Activated CD8-positive, alpha-beta T cell treated with anti-CD3 and anti-CD28 coated beads for 36 hours (primary cell): ENCODE data around the gene SLC5A4. TPM values are rescaled to one million over a fixed set of nuclear protein-coding genes. Genes with fewer than 3 reads are reported as not detected.

Experiments used
- ATAC-seq: fragments of 200-7000 bp; cut with Tn5 transposase; one replicate; pipeline ENCODE4 v1.10.0; 2021; ENCODE audit warnings: mild to moderate bottlenecking, moderate library complexity
- CTCF ChIA-PET: fragments of 350-600 bp; sonication (Branson Sonifier 250); formaldehyde crosslinking; loops from one replicate; lab custom pipeline; 2021; ENCODE audit warnings: antibody characterized with exemption; lab: Charles Lee
- POLR2A ChIA-PET: fragments of 350-600 bp; sonication (Branson Sonifier 250); formaldehyde crosslinking; loops from one replicate; lab custom pipeline; 2021; ENCODE audit warnings: antibody characterized with exemption; lab: Charles Lee
- DNase-seq: peaks from one replicate; pipeline ENCODE4 v3.0.0-alpha.2; 2020
- H3K27ac Mint-ChIP-seq: one replicate; pipeline ENCODE4 v1.8.0; 2021; ENCODE audit warnings: mild to moderate bottlenecking, mixed read lengths
- H3K27me3 Mint-ChIP-seq: one replicate; pipeline ENCODE4 v1.8.0; 2021; ENCODE audit warnings: mixed read lengths
- H3K36me3 Mint-ChIP-seq: one replicate; pipeline ENCODE4 v1.8.0; 2021; ENCODE audit warnings: low read depth, mixed read lengths
- H3K4me1 Mint-ChIP-seq: one replicate; pipeline ENCODE4 v1.8.0; 2021; ENCODE audit warnings: low read depth, mixed read lengths
- H3K4me3 Mint-ChIP-seq: one replicate; pipeline ENCODE4 v1.8.0; 2021; ENCODE audit warnings: mild to moderate bottlenecking, moderate library complexity, mixed read lengths
- H3K9me3 Mint-ChIP-seq: one replicate; pipeline ENCODE4 v1.8.0; 2021; ENCODE audit warnings: mixed read lengths
- CTCF ChIP-seq: fragments of 200-600 bp; IDR thresholded peaks from one replicate; pipeline ENCODE4 v1.8.0; 2022; ENCODE audit warnings: antibody characterized with exemption, mild to moderate bottlenecking
- intact Hi-C: fragments of 100-400 bp; cut with micrococcal nuclease; formaldehyde crosslinking; loops from one replicate; pipeline ENCODE4 v1.10.0; 2022
- total RNA-seq, 2 experiments: library from RNA; stranded (reverse); gene quantifications; one replicate each; pipeline ENCODE4 v1.2.3, GENCODE V29; 2021

SLC5A4 gene
- total RNA-seq, 2 experiments from 2014 or later: not detected

GRCh38 chr22:32236970-32237369 is 18.2 kb downstream of the SLC5A4 start:
- Mint-ChIP-seq H3K9me3 (no peaks in the 10 kb centered on the region), H3K27me3 (peaks cover 32% of the 10 kb centered on the region), H3K4me3 (no peak overlapping the region), H3K4me1 (no peaks in the 10 kb centered on the region), H3K27ac (no peak overlapping the region), H3K36me3 (no peaks in the 10 kb centered on the region)
- ATAC-seq (no peak), DNase-seq (no peak)
- intact Hi-C loops: no loop called here
- POLR2A ChIA-PET: no interaction called here
- TF ChIP-seq CTCF: no peak
- CTCF ChIA-PET: no interaction called here

GRCh38 chr22:32233091-32233490 is 22.1 kb downstream of the SLC5A4 start:
- no peak overlapping the region for H3K27ac Mint-ChIP-seq
- ATAC-seq (no peak), DNase-seq (no peak)
- no peak for TF ChIP-seq CTCF
- CTCF ChIA-PET: interaction anchor here (0.9 kb wide), 1 partner anchor 31 kb away, joined by 3 read pairs; no protein-coding TSS in a partner anchor
- H3K27me3 Mint-ChIP-seq: peaks cover 25% of the 10 kb centered on the region
- H3K9me3 Mint-ChIP-seq: no peaks in the 10 kb centered on the region
- H3K4me1 Mint-ChIP-seq: no peaks in the 10 kb centered on the region
- POLR2A ChIA-PET: no interaction called here
- no peak overlapping the region for H3K4me3 Mint-ChIP-seq
- H3K36me3 Mint-ChIP-seq: no peaks in the 10 kb centered on the region
- intact Hi-C loops: no loop called here

GRCh38 chr22:32232191-32232830 is 22.8 kb downstream of the SLC5A4 start:
- Mint-ChIP-seq H3K27me3 (peaks cover 25% of the 10 kb centered on the region), H3K4me1 (no peaks in the 10 kb centered on the region)

GRCh38 chr22:32226326-32227104 is 28.6 kb downstream of the SLC5A4 start:
- H3K27ac Mint-ChIP-seq: no peak overlapping the region

More at GRCh38 chr22:32232191-32232830, 22.8 kb downstream of the SLC5A4 start:
- intact Hi-C loops: no loop called here
- Mint-ChIP-seq H3K36me3 (no peaks in the 10 kb centered on the region), H3K4me3 (no peak overlapping the region), H3K27ac (no peak overlapping the region), H3K9me3 (no peaks in the 10 kb centered on the region)
- DNase-seq: no peak
- no peak for TF ChIP-seq CTCF
- no peak for ATAC-seq
- ChIA-PET POLR2A (no interaction called here), CTCF (interaction anchor here (0.7 kb wide), 1 partner anchor 10 kb away, joined by 3 read pairs; no protein-coding TSS in a partner anchor)

More at GRCh38 chr22:32226326-32227104, 28.6 kb downstream of the SLC5A4 start:
- Mint-ChIP-seq H3K4me1 (no peaks in the 10 kb centered on the region), H3K4me3 (no peak overlapping the region), H3K9me3 (no peaks in the 10 kb centered on the region), H3K27me3 (peaks cover 15% of the 10 kb centered on the region), H3K36me3 (no peaks in the 10 kb centered on the region)
- intact Hi-C loops: no loop called here
- ATAC-seq (no peak), DNase-seq (no peak)
- no peak for TF ChIP-seq CTCF
- POLR2A ChIA-PET: no interaction called here
- CTCF ChIA-PET: no interaction called here
